Stimulated activated CD8-positive, alpha-beta memory T cell treated with anti-CD3 and anti-CD28 coated beads, Interleukin-7, amount 100 ng/mL, for 48 hours (primary cell): Measurements from ENCODE around the gene NHSL1.
"Not testable (repeated sequence)": the region's sequence is repeated elsewhere in the genome, so short reads cannot be mapped to it uniquely, and the experiment has no call there.

Experiments used
- DNase-seq, 2 donors: peaks; one replicate each; pipeline ENCODE4 v3.0.0-alpha.2; 2020; ENCODE audit warnings: low read depth in 1 of 2; ENCODE audit errors: extremely low read depth in 1 of 2

Gene NHSL1

GRCh38 chr6:138430361-138431145 is 68.7 kb downstream of the NHSL1 start:
- no peak for DNase-seq

GRCh38 chr6:138429761-138430160 is 69.5 kb downstream of the NHSL1 start:
- DNase-seq: no peak

- no peak for DNase-seq
Measured at GRCh38 chr6:138428944-138429598, 70.2 kb downstream of the NHSL1 start.

GRCh38 chr6:138427701-138428100 is 71.6 kb downstream of the NHSL1 start:
- no peak for DNase-seq

- DNase-seq: no peak
Measured at GRCh38 chr6:138426500-138427123, 72.7 kb downstream of the NHSL1 start.

GRCh38 chr6:138425256-138425655 is 74.0 kb downstream of the NHSL1 start:
- DNase-seq: not testable (repeated sequence)

GRCh38 chr6:138424004-138424904 is 75.0 kb downstream of the NHSL1 start:
- no peak for DNase-seq

GRCh38 chr6:138422861-138423260 is 76.4 kb downstream of the NHSL1 start:
- no peak for DNase-seq

GRCh38 chr6:138421608-138422007 is 77.7 kb downstream of the NHSL1 start:
- no peak for DNase-seq

- no peak for DNase-seq
Measured at GRCh38 chr6:138421089-138421488, 78.2 kb downstream of the NHSL1 start.

GRCh38 chr6:138420356-138420755 is 78.9 kb downstream of the NHSL1 start:
- no peak for DNase-seq

GRCh38 chr6:138419766-138420165 is 79.5 kb downstream of the NHSL1 start:
- no peak for DNase-seq

GRCh38 chr6:138418118-138418742 is 81.1 kb downstream of the NHSL1 start:
- no peak for DNase-seq

- no peak for DNase-seq
Measured at GRCh38 chr6:138417493-138418117, 81.7 kb downstream of the NHSL1 start.

GRCh38 chr6:138416206-138416605 is 83.1 kb downstream of the NHSL1 start:
- no peak for DNase-seq

- DNase-seq: no peak
Measured at GRCh38 chr6:138415125-138415524, 84.2 kb downstream of the NHSL1 start.

- no peak for DNase-seq
Measured at GRCh38 chr6:138410972-138411880, 88.1 kb downstream of the NHSL1 start.

- DNase-seq: no peak
Measured at GRCh38 chr6:138410048-138410735, 89.1 kb downstream of the NHSL1 start.
